Activated gamma-delta T cell (primary cell): Measurements from ENCODE around the gene SRPX2.

Experiments used
- DNase-seq: peaks from one replicate; lab custom pipeline; 2025; lab: John Stamatoyannopoulos, UW
- total RNA-seq, 2 donors: gene quantifications; one replicate each; lab custom pipeline; 2026; lab: John Stamatoyannopoulos, UW

The SRPX2 gene, protein sequence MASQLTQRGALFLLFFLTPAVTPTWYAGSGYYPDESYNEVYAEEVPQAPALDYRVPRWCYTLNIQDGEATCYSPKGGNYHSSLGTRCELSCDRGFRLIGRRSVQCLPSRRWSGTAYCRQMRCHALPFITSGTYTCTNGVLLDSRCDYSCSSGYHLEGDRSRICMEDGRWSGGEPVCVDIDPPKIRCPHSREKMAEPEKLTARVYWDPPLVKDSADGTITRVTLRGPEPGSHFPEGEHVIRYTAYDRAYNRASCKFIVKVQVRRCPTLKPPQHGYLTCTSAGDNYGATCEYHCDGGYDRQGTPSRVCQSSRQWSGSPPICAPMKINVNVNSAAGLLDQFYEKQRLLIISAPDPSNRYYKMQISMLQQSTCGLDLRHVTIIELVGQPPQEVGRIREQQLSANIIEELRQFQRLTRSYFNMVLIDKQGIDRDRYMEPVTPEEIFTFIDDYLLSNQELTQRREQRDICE
- total RNA-seq: 0 to 0.09 reads per million in 2 donors

DNA sequence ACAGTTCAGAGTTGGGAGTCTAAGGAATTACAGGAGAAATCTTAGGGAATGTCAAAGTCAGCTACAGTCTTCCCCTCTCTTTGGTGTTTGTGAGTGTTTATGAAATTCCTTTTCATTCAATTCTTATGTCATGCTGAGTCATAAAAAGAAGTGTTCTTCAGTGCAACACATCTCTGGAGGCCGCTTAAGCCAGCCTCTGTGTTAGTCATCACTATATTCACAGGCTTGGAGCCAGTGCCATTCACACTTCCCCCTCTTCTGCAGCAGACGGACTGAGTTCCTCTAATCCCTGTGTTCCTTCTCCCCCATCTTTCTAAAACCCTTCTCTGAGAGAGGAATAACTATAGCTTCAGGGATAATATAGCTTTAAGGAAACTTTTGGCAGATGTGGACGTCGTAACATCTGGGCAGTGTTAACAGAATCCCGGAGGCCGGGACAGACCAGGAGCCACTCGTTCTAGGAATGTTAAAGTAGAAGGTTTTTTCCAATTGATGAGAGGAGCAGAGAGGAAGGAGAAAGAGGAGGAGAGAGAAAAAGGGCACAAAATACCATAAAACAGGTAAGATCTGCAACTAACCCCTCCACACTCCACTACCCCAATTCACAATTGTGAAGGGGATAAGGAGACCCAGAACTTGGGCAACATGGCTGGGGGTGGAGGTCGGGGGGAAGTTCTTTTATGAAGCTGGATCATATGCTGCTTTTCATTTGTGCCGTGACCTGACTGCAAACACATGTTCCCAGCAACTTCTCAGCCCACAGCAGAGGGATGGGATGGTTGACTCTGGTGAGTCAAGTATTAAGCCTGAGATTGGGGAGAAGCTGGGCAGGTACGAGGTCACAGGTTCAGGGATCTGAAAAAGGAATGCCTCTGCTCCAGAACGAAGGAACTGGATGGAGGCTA, at the start of gene SRPX2:
Gene SRPX2 (plus strand): TSS at position 244 of the 905 bp plus-strand sequence. CDS start 2,124 bp downstream, outside the sequence.
- no peak for DNase-seq

GRCh38 chrX:100596601-100597000, 47.4 kb upstream of the SRPX2 start:
- no peak for DNase-seq

GRCh38 chrX:100599456-100599855, 44.5 kb upstream of the SRPX2 start:
- DNase-seq: no peak

- DNase-seq: no peak
Observed at GRCh38 chrX:100600340-100600739, 43.7 kb upstream of the SRPX2 start.

DNA sequence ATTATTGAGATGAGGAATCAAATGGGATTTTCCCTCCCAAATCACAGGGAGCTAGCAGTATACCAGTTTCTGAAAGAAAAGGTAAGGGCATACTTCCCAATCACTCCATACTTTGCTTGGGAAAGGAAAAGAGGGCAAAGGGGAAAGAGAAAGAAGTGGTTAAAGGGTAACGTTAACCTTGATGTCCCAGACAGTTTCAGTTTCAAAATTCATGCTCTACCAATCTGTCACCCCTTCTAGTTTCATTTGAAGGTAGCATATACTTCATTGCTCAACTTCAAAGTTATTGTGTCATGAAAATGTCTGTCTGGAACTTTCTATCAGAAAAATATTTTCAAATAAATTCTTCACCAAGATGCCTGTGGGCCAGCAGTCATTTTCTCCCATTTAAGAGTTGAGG, 43.2 kb upstream of the SRPX2 start:
- DNase-seq: no peak

DNA sequence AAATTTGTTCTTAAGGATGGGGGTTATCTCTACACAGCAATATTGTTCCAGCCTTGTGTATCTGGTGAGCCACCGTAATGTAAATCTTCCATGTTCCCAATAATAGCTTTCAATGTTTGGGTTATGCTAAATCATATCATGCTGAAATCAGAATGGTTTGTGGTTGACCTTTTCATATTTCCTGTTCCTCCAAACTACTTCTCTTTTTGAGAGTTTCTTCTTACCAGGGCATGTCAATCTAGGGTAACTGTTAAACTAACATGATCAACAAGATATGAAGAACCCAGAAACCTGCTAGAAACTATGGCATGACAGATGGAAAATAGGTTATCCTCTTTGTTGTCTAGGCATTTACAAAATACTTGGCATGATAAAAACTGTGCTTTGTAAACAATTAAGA, 37.2 kb upstream of the SRPX2 start:
- DNase-seq: no peak

DNA sequence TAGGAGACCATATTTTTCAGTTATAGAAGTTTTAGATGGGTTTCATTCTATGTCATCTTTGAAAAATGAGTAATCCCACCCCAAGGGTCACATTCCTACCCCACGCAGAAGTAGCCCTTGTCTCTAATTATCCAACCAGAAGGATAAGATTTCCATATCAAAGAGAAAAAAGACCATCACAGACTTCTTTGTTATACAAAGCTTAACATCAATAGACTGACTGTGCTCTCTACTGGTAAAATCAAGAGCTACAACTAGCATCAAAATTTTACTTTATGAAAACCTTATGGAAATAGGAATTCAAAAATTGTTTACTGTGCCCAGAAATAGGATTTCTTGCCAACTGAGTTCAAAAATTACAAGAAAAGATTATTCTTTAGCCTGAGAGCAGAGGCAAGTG, 34.4 kb upstream of the SRPX2 start:
- DNase-seq: no peak

DNA sequence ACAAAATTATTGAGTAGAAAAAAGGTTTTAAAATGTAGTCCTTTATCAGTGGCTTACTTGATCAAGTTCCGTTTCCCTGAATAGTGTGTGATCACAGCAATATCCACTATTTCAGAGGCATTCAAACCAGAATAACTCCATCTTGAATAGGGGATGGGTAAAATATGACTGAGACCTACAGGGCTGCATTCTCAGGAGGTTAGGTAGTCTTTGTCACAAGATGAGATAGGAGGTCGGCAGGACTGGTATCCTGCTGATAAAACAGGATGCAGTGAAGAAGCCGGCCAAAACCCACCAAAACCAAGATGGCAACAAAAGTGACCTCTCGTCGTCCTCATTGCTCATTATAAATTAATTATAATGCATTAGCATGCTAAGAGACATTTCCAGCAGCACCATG, 32.0 kb upstream of the SRPX2 start:
- DNase-seq: no peak

GRCh38 chrX:100615005-100615404, 29.0 kb upstream of the SRPX2 start:
- DNase-seq: no peak

GRCh38 chrX:100623001-100623400, 21.0 kb upstream of the SRPX2 start:
- DNase-seq: no peak

GRCh38 chrX:100625985-100626491, 18.0 kb upstream of the SRPX2 start:
- DNase-seq: no peak

- no peak for DNase-seq
Observed at GRCh38 chrX:100635040-100635439, 9.0 kb upstream of the SRPX2 start.

DNA sequence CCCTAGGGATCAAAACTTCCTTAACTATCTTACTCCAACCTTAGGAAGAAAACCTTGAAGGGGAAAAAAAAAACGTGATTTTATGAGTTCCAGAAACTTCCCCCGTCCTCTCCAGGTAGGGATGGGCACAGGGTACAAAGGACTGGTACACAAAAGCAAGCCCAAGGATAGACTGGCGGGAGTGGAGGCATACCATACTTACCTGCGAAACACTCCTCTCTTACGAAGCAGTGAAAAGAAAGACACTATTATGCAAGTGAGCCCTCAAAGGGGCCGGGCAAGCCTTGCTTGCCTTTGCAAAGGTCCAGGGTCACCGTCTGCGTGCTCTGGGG, 8.0 kb upstream of the SRPX2 start:
- no peak for DNase-seq

- no peak for DNase-seq
Observed at GRCh38 chrX:100636321-100636991, 7.5 kb upstream of the SRPX2 start, which contains the start of gene TSPAN6. TSS of gene TSPAN6 (minus strand) at chrX:100636806. CDS start at chrX:100636694, 112 bp downstream.

DNA sequence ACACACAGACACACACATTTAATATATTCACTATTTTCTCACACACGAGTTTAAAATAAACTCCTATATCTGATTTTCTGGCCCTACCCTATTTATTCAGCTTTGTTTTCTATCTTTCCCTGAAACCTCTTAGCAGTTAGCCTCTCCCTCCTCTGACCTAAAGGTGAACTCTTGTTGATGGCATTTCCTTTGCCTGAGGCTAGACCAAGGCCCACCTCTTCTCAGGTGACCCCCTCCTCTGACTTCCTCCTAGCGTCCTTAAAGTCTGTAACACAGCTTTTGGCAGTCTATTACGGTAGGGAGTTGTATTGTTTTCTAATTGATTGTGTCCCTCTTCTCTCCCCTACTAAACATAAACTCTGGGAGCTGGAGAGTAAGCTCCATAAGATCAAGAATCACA, 1.7 kb upstream of the SRPX2 start:
- no peak for DNase-seq

- DNase-seq: no peak
Observed at GRCh38 chrX:100643212-100643611, 787 bp upstream of the SRPX2 start.

DNA sequence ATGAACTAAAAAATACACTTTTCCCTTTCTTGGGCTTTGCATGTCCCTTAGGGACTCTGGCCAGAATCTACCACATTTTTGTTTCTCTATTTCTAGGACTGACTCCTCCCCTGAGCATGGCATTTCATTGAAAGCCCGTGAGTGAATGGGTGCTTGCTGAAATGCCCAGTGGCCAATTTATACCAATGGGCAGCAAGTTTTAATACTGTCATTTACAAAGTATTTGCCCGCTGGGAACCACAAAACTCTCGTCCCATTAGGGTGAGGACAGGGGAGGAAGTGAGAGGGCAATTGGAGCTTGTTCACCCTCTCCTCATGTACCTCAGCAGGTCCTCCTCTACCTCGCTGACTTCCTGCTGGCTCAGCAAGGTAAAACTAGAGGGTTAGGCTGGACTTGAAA, 1.1 kb downstream of the SRPX2 start:
- DNase-seq: no peak

GRCh38 chrX:100647095-100647494, 3.1 kb downstream of the SRPX2 start:
- no peak for DNase-seq

DNA sequence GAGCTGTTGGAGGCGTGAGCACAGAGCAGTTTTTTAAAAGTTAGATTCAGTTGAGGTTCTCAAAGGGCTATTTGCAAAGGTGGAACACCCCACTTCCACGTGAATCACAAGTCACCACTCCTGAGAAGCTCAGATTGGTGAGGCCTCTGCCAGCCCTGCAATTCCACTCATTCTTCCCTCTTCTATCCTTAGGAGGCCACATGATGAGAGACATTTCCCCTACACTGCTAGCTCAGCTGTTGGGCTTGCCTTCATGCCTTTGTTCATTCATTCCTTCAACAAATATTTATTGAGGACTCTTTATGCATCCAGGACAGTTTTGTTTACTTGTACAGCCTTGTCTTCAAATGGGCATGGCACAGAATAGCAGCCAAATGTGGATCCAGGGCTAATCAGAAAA, 3.7 kb downstream of the SRPX2 start:
- DNase-seq: no peak

GRCh38 chrX:100648458-100649417, 4.7 kb downstream of the SRPX2 start:
- DNase-seq: no peak
